HG02938 (cell line): ENCODE results near the gene CDT1.
"Not testable (repeated sequence)": the region's sequence is repeated elsewhere in the genome, so short reads cannot be mapped to it uniquely, and the experiment has no call there.

ENCODE experiments used
- ATAC-seq: cut with Tn5 transposase; IDR thresholded peaks from one replicate; pipeline ENCODE4 v1.9.1; 2021; ENCODE audit warnings: mild to moderate bottlenecking, moderate library complexity; ENCODE audit not compliant: unreplicated experiment

The CDT1 gene

DNA sequence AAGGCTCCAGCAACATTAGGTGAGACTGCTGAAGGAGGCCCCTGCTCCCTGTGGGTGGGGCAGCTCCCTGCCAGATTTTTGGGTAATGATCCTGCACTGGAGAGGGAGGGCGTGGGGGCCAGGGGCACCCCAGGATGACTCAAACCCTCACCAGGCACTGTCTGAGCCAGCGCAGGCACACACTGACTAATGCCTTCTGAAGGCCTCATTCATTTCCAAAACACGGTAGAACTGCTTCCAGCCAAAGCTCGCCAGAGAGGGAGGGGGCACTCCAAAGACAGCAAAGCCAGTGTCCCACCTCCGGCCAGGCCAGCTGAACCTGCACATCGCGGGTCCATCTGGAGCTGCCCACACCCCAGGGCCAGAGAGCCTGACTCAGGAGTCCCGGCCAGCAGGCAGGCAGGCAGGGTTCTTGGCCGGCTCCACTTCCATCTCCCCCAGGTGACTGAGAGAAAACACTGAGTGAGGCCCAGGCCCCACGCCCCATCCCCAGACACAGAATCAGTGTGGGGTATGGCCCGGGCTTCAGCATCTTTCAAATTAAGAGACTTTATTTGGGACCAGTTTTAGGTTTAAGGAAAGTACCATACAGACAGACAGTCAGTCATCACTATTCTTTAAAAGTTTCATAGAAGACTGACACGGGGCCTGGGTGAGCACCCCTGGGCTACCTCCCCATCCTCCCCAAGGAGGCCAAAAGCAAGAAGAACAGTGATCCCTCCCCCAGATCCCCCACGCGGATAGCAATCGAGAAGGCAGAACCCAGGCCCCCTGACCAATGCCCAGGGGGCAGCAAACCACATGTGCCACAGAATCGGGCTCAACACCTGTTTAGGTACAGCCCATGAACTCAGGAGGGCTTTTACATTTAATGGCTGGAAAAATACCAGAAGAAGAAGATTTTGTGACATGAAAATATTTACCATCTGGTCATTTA is 20.9 kb upstream of the CDT1 start:
- ATAC-seq: no peak

DNA sequence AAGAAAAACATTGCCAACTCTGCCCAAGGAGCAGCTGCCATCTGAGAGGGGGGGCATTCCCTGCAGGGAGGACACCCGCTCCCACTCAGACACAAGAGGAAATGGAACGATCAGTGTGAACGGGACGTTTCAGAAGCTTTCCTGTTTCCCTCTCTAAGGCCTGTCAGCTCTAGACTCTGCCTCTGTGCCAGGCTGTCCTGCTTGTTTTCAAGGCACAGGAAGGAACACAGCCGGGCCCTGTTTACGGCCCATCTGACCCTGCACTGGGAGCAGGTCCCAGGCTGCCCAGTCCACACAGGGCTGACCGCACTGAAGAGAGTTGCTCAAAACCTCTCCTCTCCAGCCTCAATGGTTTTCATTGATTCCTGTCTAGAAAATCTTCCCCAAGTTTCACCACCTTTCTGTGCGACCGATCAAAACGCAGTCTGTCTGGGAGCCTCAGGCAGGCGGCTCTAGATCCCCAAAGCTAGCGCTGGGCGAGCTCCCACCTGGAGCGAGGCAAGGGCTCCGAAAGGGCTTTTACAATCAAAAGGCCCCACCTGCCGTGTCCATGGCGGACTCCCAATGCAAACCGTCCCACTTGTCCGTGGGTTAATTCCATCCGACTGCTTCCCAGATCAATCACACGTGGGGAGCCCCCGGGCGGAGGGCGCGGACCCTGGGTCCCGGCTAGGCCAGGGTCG is 20.1 kb upstream of the CDT1 start:
- ATAC-seq: no peak

DNA sequence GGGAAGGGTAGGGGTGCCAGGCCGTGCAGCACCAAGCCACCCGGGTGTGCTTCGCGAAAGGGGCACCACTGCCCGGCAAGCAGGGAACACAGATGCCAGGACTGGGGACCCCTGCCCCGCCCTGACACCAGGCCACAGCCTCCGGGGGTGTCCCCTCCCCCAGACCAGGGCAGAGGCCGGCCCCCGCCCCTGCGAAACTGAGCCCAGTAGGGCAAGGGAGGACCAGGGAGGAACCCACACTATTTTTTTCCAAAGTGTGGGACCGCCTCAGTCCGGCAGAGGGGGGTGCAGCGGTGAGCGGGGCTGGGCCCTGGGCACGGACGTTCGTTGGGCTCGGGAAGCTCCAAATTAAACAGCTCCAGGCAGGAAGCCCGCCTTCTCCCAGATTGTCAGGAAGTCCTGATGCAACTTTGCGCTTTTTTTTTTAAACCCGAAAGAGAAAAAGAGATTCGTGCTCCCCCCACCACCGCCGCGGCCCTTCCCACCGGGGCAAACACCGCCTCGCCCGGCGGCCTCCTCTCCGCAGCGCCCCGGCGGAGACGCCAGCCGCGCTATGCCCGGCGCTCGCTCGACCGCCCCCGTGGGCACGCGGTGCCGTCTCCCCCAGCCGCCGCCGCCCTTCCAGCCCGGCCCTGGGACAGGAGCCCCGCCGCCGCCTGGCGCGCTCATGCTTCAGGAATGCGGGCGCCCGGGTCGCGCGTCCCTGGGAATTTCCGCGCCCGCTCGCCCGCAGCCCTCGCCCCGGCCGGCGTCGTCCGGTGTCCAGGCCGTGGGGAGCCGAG is 19.3 kb upstream of the CDT1 start:
- no peak for ATAC-seq

DNA sequence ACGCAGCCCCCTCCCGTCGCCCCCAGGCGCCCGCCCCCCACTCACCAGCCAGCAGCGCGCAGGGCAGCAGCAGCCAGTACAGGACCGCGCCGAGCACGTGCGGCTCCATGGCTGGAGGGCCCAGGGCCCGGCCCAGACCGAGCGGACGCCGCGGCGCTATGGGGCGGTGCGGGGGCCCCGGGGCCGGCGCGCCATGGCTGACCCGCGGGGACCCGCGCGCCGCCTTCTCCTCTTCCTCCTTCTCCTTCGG is 18.8 kb upstream of the CDT1 start:
- ATAC-seq: no peak

DNA sequence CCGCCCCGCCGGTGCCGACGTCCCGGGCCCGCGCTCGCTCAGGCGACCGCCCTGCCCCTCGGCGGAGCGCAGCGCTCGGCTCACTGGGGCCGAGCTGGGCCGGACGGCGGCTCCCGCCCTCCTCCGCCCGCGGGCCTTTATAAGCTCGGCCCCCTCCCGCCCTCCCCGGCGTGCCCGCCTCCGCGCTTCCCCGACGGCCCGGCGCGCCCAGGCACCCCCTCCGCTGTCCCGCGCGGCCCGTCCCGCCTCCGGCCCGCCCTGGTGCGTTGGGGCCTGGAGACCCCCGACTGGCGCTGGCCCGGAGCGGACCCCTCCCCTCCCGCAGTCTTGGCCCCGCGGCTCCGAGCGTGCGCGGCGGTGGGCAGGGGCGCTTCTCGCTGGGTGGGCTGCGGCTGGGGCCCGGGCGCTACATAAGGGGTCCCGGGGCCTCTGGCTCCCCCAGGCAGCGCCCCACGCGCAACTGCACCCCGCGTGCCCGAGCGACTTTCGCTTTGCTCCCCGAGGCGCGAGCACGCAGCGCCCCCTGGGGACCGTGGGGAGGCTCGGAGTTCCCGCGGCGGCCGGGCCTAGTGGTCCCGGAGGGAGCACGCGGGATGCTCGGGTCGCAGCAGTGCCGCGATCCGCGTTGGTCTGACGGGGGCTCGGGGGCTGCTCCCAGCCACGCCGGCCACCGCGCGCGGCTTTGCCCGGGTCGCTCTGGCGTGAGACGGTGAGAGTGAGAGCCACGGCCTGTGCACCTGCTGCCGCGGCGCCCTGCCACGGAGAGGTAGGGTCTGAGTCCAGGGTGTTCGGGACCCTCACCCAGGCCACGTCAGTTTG is 18.3 kb upstream of the CDT1 start, which contains the start of gene PIEZO1:
Gene PIEZO1 (minus strand): TSS at position 115 of the 819 bp plus-strand sequence. CDS start 256 bp downstream, outside the sequence.
- ATAC-seq: no peak

DNA sequence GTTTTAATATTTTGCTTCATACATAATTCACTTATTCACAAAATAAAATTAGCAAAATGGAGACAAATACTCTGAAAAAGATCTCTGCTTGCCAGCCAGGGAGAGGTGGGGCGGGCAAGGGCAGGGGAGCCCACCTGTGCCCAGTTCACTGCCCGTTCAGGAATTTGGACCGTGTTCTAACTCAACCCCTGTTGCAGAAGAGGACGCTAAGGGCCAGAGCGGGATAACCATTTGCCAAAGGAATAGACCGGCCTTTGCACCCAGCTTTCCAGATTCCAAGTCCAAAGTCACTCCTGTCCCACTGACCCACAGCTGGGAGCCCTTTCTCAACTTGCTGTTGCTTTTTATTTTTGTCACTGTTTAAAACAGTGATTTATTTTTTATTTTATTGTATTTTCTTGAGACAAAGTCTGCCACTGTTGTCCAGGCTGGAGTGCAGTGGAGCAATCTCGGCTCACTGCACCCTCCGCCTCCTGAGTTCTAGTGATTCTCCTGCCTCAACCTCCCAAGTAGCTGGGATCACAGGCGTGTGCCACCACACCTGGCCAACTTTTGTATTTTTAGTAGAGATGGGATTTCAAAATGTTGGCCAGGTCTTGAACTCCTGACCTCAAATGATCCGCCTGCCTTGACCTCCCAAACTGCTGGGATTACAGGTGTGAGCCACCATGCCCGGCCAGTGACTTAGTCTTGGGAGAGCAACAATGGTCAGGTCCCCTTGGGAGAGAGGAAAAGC is 15.8 kb upstream of the CDT1 start:
- ATAC-seq: no peak

DNA sequence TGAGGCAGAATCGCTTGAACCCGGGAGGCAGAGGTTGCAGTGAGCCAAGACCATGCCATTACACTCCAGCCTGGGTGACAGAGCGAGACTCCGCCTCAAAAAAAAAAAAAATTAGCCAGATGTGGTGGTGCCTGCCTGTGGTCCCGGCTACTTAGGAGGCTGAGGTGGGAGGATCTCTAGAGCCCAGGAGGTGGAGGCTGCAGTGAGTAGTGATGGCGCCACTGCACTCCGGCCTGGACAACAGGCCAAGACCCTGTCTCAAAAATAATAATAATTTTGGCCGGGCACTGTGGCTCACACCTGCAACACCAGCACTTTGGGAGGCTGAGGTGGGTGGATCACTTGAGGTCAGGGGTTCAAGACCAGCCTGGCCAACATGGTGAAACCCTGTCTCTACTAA is 14.8 kb upstream of the CDT1 start:
- ATAC-seq: not testable (repeated sequence)

DNA sequence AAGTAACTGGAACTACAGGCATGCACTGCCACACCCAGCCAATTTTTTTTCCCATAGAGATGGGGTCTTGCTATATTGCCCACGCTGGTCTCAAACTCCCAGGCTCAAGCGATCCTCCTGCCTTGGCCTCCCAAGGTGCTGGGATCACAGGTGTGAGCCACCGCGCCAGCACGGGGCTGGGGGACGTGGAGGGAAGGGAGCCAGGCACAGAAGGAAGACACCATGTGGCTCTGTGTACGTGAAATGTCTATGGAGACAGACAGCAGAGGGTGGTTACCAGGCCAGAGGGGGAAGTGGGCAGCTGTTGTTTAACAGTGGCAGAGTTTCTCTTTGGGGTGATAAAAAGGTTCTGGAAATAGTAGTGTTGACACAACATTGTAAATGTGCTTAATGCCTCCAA is 14.0 kb upstream of the CDT1 start:
- no peak for ATAC-seq

DNA sequence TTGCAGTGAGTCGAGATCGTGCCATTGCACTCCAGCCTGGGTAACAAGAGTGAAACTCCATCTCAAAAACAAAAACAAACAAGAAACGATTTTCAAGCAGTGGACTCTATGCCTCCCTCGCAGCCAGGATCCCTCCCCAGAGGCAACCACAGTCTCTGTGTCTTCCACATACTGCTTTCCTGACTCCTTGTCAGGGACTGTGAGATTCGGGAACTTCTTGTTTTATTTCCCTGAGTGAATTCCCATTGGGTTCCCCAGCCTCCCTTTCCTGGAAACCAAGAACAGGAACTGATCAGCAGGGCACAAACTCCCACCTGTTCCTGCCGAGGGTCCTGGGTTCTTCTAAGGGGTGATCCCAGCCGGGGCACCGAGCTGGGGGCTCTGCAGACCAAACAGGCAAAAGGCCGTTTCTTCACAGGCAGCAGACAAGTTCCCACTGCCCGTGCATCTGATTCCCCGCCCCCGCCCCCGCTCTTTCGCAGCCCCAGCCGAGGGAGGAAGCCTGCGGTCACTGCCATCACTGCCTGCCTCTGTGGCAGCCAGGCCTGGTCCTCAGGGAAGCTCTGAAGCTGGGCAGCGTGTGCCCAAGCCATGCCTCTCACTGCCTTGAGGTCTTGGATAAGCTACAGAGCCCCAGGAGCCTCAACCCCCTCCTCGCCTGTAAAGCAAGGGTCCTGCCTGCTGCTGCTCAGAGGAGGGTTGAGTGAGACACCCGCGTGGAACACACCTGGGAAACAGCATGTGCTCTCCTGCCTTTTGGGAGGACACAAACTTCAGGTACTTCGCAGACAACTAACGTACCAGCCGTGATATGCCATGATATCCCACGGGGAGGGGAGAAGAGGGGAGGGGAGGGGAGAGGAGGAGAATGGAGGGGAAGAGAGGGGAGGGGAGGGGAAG is 13.0 kb upstream of the CDT1 start:
- no peak for ATAC-seq

DNA sequence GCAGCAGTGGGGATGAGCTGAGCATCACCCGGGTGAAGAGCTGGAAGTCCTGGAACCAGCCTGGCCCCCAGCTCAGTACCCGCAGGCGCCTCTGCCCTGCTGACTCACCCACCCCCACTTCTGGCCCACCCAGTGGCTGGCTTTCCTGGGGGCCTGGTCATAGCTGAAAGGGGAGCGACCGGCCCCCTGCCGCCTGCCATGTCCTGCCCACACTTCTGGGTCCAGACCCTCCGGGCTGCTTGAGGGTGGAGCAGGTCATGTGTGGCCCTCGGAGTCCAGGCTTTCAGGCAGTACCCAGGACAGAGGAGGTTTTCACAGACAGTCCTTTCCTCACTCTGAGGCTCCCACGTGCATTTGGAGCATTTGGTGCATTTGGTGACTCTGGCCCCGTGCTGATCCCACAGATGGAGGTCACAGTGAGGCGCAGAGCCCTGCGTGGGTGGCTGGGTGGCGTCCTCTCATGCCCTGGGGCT is 11.5 kb upstream of the CDT1 start:
- no peak for ATAC-seq

DNA sequence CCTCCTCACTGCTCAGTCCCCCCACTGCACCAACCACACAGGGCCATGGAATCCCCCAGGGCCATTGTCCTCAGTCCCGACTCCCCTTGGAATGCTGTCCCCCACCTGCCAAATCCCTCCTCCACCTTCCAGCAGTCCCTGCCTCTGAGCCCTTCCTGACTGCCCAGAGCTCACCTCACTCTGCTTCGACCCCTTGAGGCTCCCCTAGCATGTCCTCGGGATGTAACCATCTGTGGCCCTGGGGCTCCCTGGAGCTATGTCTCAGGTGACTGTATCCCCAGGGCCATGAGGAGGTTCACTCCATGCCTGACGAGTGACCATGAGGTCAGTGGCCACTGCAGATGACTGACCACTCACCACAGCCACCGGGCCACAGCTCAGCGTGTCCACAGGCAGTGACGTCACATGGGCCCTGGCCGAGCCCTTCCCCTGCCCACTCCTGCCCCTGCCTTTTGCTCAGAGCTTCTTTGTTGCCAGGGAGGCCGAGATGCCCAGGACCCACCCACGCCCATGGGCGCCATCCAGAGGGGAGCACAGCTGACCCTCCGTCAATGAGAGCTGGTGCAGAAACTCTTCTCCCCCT is 10.8 kb upstream of the CDT1 start:
- no peak for ATAC-seq

DNA sequence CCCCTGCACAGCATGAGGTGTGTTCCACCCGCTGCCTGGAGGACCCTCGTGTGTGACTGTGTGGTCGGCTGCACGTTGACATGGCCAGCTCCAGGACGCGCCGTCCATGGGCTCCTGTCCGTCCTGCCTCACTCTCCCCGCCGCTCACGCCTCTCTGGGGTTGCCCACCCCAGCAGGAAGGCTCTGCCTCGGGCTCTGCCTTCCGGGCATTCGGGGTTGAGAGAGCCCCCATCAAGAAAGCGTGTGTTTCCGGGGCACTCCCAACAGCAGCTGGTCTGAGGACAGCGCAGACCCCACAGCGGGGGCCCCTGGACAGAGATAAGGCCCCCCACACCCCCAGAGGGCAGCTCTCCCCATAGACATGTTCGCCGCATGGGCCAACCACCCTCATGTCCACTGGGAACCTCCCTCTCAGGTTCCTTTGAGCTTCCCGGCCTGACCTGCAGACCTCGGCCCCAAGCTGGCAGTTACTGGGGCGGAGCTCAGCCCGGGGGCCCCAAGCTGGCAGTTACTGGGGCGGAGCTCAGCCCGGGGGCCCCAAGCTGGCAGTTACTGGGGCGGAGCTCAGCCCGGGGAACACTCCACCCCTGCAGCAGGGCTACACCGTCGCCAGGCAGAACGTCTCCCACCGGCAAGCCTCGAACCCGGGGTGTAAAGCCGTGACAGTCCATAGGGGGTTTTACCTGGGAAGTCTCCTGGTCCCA is 10.2 kb upstream of the CDT1 start:
- no peak for ATAC-seq

DNA sequence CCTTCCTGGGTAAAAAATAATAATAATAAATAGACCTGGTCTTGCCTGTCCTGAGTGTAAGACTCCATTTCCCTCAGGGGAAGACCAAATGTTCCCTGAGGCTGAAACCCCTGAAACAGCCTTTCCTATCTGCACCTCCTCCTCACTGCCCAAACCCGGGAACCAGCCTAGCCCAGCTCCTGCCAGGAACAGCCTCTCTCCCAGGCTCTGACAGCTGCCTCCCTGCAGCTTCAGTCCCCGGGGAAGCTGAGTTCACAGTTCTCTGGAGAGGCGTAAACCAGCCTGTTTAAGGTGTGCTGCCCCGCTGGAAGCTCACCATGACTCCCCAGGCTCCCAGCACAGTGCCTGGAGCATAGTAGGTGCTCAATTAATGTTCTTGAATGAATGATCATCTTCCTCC is 7.3 kb upstream of the CDT1 start:
- no peak for ATAC-seq

DNA sequence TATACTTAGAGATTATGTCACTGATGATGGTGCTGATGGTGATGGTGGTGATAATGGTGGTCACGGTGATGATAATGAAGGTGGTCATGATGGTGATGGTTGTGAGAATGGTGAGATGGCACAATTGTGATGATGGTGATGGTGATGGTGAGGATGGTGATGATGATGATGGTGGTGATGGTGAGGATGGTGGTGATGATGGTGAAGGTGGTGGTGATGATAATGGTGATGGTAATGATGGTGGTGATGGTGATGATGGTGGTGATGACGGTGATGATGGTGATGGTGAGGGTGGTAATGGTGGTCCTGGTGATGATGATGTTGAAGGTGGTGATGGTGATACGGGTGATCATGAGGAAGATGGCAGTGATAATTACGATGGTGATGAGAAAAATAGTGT is 5.5 kb upstream of the CDT1 start:
- ATAC-seq: no peak

DNA sequence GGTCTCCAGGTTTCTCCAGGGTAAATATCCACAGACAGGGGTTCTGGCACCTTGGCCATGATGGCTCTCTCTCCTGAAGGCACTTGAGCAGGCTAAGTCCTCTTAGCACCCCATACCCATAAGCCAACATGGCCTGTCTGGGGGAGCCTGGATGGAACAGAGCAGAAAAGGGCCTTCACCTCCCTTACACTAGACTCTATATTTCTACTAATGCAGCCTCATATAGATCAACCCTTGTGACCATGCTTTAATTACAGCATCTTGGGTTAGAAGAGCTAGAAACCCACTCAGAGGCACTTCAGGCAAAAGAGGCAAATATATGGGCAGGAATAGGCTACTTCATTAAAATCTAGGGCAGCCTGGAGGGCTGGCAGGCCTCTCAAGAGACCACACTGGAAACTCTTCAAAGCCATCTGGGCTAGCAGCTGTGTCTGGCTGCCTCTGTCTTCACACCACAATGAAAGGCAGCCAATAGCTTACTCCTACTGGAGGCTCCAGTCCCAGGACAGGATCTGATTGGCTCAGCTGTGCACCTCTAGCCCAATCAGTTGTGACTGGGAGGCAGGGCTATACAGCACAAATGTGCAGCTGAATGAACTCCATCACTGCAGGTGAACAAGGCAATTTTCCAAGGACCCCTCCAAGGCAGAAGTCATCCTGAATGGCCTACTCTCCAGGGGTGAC is 4.7 kb upstream of the CDT1 start:
- no peak for ATAC-seq

DNA sequence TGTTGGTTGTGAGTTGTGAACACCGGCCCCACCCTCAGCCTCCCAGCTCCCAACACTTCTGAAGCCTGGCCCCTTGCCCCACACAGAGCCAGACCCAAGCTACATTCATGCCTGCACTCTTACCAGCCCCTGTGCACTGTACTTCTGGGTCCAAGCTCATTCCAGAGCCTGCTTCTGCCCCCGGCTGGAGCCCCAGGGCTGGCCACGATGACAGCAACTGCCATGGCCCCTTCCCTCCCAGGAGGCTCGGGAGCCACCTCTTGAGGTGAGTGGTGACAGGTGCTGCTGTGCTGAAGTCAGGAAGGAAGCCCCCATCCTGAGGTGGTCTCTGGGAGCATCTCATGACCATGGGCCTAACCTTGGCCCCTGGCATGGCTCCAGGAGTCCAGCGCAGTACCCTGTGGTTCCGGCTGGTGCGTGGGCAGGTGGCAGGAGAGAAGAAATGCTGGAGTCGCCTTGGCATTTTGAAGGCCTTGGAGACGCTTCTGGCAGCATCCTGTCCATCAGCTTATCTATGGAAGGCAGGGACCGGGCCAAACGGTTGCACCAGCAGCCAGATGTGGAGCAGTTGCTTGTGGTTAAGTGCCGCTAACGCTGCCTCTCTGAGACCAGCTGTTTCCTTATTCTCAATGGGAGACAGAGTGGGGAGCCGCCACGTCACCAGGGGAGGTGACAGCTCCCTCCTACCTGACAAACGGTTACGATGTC is 3.9 kb upstream of the CDT1 start:
- ATAC-seq: no peak

DNA sequence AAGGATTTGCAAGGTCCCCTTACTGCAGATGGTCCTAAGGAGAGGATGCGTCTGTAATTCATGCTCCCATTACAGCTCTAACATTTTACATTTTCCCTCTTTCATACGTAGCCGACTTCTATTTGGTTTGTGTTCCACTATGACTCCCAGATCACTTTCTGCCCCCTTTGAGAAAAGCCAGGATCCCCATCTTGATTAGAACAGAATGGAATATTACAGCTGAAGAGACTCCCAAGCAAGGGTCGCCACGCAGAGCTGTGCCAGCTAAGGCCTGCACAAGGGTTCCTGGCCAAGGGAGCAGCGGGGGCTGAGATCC is 3.4 kb upstream of the CDT1 start:
- no peak for ATAC-seq
